Small intestine (tissue), 7 donors: ENCODE results near the gene TTC7B. TPM values are rescaled to one million over a fixed set of nuclear protein-coding genes. Genes with fewer than 3 reads are reported as not detected.

Experiments
- DNase-seq, 2 donors: peaks; one replicate each; pipeline versions ENCODE4 v3.0.0 to v3.0.0-alpha.2; 2013
- FAIRE-seq: peaks from 2 replicates; lab custom pipeline; 2012; peaks lifted over from hg19 to GRCh38; lab: Jason Lieb, UNC
- H3K27ac ChIP-seq, 3 donors: one replicate each; pipeline ENCODE4 v1.5.1; 2013; ENCODE audit warnings: low read length in 2 of 3, mild to moderate bottlenecking in 2 of 3, control low read depth in 1 of 3, inconsistent platforms in 1 of 3, low read depth in 1 of 3, moderate library complexity in 1 of 3
- H3K27me3 ChIP-seq, 3 donors: one replicate each; pipeline ENCODE4 v1.6.1; 2013; ENCODE audit warnings: low read length in 3 of 3, inconsistent platforms in 1 of 3; ENCODE audit not compliant: control insufficient read depth in 3 of 3, insufficient read depth in 3 of 3
- H3K36me3 ChIP-seq, 3 donors: one replicate each; pipeline ENCODE4 v1.6.1; 2013; ENCODE audit warnings: low read length in 3 of 3, inconsistent platforms in 1 of 3, low read depth in 1 of 3, mild to moderate bottlenecking in 1 of 3, moderate library complexity in 1 of 3; ENCODE audit not compliant: control insufficient read depth in 3 of 3, insufficient read depth in 2 of 3
- H3K4me1 ChIP-seq, 3 donors: one replicate each; pipeline ENCODE4 v1.6.1; 2013; ENCODE audit warnings: low read length in 2 of 3, inconsistent platforms in 1 of 3, low read depth in 1 of 3, mild to moderate bottlenecking in 1 of 3, moderate library complexity in 1 of 3; ENCODE audit not compliant: control insufficient read depth in 3 of 3, insufficient read depth in 2 of 3
- H3K4me3 ChIP-seq, 3 donors: one replicate each; pipeline ENCODE4 v1.5.1; 2013; ENCODE audit warnings: low read length in 3 of 3, control low read depth in 1 of 3, inconsistent platforms in 1 of 3, low read depth in 1 of 3, mild to moderate bottlenecking in 1 of 3, moderate library complexity in 1 of 3
- H3K9me3 ChIP-seq, 2 donors: one replicate each; pipeline ENCODE4 v1.6.1; 2013; ENCODE audit warnings: low read depth in 1 of 2, low read length in 1 of 2; ENCODE audit not compliant: control insufficient read depth in 2 of 2, insufficient read depth in 1 of 2
- WGBS, 3 donors: extraction: QIAGEN DNeasy Blood & Tissue Kit; methylation state at CpG; one replicate each; pipeline ENCODE4 v1.1.7; 2013; 5-methylcytosine and 5-hydroxymethylcytosine counted together
- polyA plus RNA-seq, 4 donors: library from polyadenylated mRNA; stranded (reverse) in 3 of 4; unstranded in 1 of 4; fragments of 200-250 nt in 3 of 4; fragments of 120-200 nt in 1 of 4; gene quantifications; one replicate each; pipeline versions ENCODE4 v1.2.1 to v1.2.3, GENCODE V29; 2013
- donor health status: healthy with polysubstance abuse.
- donor health status: control.
- donor health status: control.
- donor health status: Bipolar disorder and iron deficiency.
- donor health status: healthy.

Gene TTC7B
- polyA plus RNA-seq, 4 donors = 2.9 to 8.8 (median 4.3) TPM

DNA sequence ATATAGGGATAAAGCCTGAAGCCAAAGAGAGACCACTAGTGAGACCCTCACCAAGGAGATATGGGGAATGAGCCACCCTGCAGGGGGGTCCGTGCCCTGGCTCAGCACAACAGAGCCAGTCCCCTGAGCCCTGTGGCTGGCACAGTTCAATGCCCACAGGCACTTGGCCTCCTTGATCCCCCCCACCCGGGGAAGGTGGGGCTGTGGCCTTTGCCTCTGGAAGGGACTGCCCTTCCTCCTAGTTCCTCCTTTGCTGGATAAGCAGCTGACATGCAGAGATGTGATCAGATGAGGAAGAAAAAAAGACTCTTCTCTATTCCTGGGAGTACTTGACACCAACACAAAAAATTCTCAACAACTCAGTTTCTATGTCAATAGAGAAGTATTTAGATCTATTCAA lies 19.9 kb downstream of the TTC7B start:
- H3K4me1 ChIP-seq = no peaks in the 10 kb centered on the region
- H3K36me3 ChIP-seq = no peaks in the 10 kb centered on the region
- FAIRE-seq (no peak), DNase-seq (peak in 1 of 2 donors; percentile 11)
- H3K4me3 ChIP-seq = no peak overlapping the region
- 37 to 58% (median 46%) methylated on average over 2 of the region's 2 CpGs for WGBS, 3 donors
- H3K9me3 ChIP-seq = no peaks in the 10 kb centered on the region
- no peak overlapping the region for H3K27ac ChIP-seq
- no peaks in the 10 kb centered on the region for H3K27me3 ChIP-seq

DNA sequence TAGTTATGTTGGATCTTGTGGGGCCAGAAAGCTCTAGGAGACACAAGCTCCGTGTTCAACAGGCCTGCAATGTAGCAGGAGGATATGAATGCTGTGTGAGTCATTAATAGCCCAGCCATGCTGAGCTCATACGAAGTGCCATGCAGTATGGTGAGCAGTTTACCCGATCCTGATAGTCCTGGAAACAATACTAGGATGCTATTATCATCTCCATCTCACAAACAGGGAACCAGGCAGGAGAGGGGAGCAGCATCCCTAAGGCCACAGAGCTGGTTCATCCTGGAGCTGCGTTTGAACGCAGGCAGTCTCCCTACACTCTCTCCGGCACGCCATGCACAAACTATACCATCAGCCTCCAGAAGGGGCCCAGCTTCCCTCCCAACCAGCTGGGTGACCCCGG lies 20.5 kb downstream of the TTC7B start:
- no peak overlapping the region for H3K4me3 ChIP-seq
- no peaks in the 10 kb centered on the region for H3K4me1 ChIP-seq
- H3K27ac ChIP-seq = no peak overlapping the region
- FAIRE-seq = no peak
- no peaks in the 10 kb centered on the region for H3K36me3 ChIP-seq
- 64 to 69% (median 68%) methylated on average over 8 of the region's 8 CpGs for WGBS, 3 donors
- no peak for DNase-seq
- no peaks in the 10 kb centered on the region for H3K27me3 ChIP-seq
- no peaks in the 10 kb centered on the region for H3K9me3 ChIP-seq

DNA sequence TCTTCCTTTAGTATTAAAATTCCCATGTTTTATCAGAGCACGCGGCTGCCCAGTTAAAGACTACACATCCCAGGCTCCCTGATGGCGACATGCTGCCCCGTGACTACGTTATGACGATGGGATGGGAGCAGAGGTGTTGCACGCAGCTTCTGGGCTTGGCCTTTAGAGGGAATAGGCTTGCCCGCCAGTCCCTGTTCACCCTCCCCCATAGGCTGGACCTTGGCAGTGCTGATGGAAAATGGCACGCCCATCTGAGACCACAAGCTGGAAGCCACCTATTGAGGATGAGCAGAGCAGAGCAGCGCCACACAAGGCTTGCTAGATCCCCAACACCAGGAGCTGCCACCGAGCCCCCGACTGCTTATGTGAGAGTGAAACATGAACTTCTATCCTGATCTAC lies 24.7 kb downstream of the TTC7B start:
- Histone ChIP-seq H3K27ac (no peak overlapping the region), H3K4me1 (no peaks in the 10 kb centered on the region), H3K36me3 (no peaks in the 10 kb centered on the region), H3K27me3 (no peaks in the 10 kb centered on the region), H3K9me3 (no peaks in the 10 kb centered on the region), H3K4me3 (no peak overlapping the region)
- WGBS, 3 donors = 89 to 91% (median 91%) methylated on average over 12 of the region's 12 CpGs
- DNase-seq (no peak), FAIRE-seq (no peak)

DNA sequence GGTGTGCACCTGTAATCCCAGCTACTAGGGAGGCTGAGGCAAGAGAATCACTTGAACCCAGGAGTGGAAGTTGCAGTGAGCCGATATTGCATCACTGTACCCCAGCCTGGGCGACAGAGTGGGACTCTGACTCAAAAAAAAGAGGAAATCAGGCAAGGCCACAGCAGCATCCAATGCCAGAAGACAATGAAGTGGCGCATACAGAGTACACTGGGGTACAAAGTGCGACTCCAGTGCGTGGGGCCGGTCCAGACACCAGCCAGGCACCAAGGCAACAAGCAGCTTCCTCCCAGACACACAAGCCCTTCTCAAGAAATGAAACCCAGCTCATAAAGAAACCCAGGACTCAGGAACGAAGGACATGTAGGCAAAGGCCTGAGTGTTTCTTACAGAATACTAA lies 28.2 kb downstream of the TTC7B start:
- DNase-seq (peak; percentile 23 to 26), FAIRE-seq (no peak)
- Histone ChIP-seq H3K4me1 (no peaks in the 10 kb centered on the region), H3K4me3 (no peak overlapping the region), H3K27me3 (no peaks in the 10 kb centered on the region), H3K36me3 (peaks cover 0 to 4% (median 0%) of the 10 kb centered on the region in 3 donors), H3K27ac (no peak overlapping the region), H3K9me3 (no peaks in the 10 kb centered on the region)
- WGBS, 3 donors = 38 to 64% (median 49%) methylated on average over 7 of the region's 7 CpGs

DNA sequence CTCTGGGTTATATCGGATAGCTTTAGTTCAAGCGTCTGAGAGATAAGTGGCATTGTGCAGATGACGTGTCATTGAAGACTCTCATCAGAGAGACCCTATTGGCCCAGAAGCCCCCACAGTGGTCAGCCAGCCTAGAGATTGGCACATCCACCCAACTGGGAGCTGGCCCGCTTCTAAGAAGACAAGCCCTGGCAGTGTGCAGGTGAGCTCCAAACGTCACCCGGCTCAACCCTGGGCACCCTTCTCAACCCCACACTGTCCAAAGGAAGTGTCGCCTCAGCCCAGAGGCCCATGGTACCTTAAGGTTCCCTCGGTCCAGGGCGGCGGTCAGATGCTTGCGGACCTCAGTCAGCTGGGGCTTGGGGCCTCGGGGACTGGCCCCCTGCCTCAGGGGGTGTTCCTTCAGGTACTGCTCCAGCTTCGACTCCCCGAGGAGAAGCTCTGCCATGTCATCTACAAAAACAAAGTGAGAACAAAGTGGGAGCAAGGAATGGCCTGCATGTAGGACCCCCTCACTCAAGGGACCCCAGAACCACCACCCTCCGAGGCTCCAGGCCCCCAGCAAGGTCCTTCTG lies 30.3 kb downstream of the TTC7B start:
- DNase-seq (no peak), FAIRE-seq (no peak)
- 90 to 93% (median 92%) methylated on average over 15 of the region's 15 CpGs for WGBS, 3 donors
- Histone ChIP-seq H3K36me3 (peaks cover 0 to 9% (median 0%) of the 10 kb centered on the region in 3 donors), H3K9me3 (no peaks in the 10 kb centered on the region), H3K27ac (no peak overlapping the region), H3K4me1 (no peaks in the 10 kb centered on the region), H3K27me3 (no peaks in the 10 kb centered on the region), H3K4me3 (no peak overlapping the region)

DNA sequence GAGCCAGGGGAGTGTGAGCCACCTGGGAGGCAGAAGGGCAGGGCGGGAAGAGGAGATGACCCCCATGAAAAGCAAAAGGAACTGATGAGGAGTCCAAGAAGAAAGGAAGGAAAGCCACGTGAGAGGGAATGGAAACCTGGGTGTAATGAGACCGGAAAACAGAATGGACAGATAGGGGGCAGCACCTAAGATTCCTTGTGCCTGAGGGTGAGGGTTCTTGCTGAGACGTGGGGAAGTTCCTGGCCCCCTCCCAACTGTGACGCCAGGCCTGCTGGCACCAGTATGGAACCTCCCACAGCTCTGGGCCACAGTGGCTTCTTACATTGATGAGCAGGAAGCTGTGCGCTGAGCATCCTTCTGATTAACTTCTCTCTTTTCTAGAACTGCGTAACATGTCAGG lies 30.8 kb downstream of the TTC7B start:
- no peak for FAIRE-seq
- Histone ChIP-seq H3K9me3 (no peaks in the 10 kb centered on the region), H3K36me3 (peaks cover 0 to 9% (median 1%) of the 10 kb centered on the region in 3 donors), H3K27ac (no peak overlapping the region), H3K27me3 (no peaks in the 10 kb centered on the region), H3K4me1 (no peaks in the 10 kb centered on the region), H3K4me3 (no peak overlapping the region)
- WGBS, 3 donors = 63 to 77% (median 72%) methylated on average over 7 of the region's 7 CpGs
- DNase-seq = no peak

DNA sequence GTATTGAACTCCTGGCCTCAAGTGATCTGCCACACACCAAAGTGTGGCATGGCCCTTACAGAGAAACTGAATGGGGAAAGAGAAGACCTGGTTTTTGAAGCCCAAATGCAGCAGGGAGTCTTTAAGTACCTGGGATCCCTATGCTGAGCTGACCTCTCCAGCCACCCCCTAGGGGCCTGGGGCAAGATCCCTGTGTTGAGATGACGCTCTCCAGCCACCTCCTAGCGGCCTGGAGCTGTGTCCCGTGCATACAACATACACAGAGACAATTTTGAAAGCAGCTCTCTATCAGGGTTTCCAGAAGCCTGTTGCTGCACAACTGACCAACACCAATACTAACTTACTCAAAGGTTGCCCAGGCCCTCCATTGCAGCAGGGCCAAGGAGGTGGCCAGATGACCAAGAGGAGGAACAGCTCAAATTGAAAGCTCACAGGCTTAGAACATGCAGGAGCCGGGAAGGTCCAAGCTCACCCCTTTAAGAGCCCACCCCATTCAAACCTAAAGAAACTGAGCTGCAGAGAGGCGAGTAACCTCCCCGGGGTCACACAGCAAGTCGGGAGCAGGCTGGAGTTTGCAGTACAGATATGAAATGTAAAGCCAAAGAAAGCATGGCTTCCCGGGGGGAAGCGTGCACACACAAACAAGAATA lies 31.5 kb downstream of the TTC7B start:
- no peak for FAIRE-seq

DNA sequence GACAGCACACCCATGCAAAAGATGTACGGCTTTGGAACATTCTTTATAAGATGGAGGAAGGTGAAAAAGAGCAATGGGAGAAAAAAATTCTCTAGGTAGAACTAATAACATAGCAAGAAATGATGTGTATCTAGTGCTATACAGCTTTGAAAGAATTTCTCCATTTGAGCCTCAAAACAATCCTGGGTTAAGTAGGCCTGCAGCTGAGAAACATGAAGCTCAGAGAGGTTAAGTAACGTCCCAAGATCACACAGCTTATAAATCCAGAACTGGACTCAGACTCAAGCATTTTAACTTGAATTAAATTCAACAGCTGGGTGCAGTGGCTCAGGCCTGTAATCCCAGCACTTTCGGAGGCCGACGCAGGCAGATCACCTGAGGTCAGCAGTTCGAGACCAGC lies 32.9 kb downstream of the TTC7B start:
- Histone ChIP-seq H3K4me3 (no peak overlapping the region), H3K4me1 (no peaks in the 10 kb centered on the region), H3K27me3 (no peaks in the 10 kb centered on the region), H3K36me3 (peaks cover 0 to 9% (median 2%) of the 10 kb centered on the region in 3 donors), H3K27ac (no peak overlapping the region), H3K9me3 (no peaks in the 10 kb centered on the region)
- FAIRE-seq (no peak), DNase-seq (no peak)
- WGBS, 3 donors = 87 to 97% (median 95%) methylated on average over 6 of the region's 6 CpGs

More for the DNA sequence above, 31.5 kb downstream of the TTC7B start:
- peaks cover 0 to 9% (median 2%) of the 10 kb centered on the region in 3 donors for H3K36me3 ChIP-seq
- H3K9me3 ChIP-seq = no peaks in the 10 kb centered on the region
- WGBS, 3 donors = 86 to 90% (median 87%) methylated on average over 9 of the region's 9 CpGs
- H3K4me1 ChIP-seq = no peaks in the 10 kb centered on the region
- no peak overlapping the region for H3K4me3 ChIP-seq
- no peak for DNase-seq
- H3K27ac ChIP-seq = no peak overlapping the region
- H3K27me3 ChIP-seq = no peaks in the 10 kb centered on the region
